PC-3 (cell line): ENCODE data around the gene PTEN.

ENCODE experiments used
- EZH2 ChIP-seq: fragments of 300-600 bp; sonication (generic); IDR thresholded peaks from one replicate; pipeline ENCODE4 v1.6.1; 2017; ENCODE audit warnings: antibody characterized with exemption, mild to moderate bottlenecking, low read length; ENCODE audit not compliant: unreplicated experiment
- EZH2phosphoT487 ChIP-seq: fragments of 300-600 bp; sonication (generic); IDR thresholded peaks from 2 replicates; pipeline ENCODE4 v1.6.1; 2018; ENCODE audit warnings: mild to moderate bottlenecking, antibody characterized with exemption, low read length, borderline replicate concordance
- TF ChIP-seq, protein P1 (sequence below): fragments of 300-600 bp; sonication (generic); conservative IDR thresholded peaks from 2 replicates; pipeline ENCODE4 v1.5.1; 2017; ENCODE audit warnings: antibody characterized with exemption, low read depth, mild to moderate bottlenecking, low read length

DNA sequence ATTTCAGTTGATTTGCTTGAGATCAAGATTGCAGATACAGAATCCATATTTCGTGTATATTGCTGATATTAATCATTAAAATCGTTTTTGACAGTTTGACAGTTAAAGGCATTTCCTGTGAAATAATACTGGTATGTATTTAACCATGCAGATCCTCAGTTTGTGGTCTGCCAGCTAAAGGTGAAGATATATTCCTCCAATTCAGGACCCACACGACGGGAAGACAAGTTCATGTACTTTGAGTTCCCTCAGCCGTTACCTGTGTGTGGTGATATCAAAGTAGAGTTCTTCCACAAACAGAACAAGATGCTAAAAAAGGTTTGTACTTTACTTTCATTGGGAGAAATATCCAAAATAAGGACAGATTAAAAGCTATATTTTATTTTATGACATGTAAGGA is 94.3 kb downstream of the PTEN start:
- TF ChIP-seq, protein P1, sequence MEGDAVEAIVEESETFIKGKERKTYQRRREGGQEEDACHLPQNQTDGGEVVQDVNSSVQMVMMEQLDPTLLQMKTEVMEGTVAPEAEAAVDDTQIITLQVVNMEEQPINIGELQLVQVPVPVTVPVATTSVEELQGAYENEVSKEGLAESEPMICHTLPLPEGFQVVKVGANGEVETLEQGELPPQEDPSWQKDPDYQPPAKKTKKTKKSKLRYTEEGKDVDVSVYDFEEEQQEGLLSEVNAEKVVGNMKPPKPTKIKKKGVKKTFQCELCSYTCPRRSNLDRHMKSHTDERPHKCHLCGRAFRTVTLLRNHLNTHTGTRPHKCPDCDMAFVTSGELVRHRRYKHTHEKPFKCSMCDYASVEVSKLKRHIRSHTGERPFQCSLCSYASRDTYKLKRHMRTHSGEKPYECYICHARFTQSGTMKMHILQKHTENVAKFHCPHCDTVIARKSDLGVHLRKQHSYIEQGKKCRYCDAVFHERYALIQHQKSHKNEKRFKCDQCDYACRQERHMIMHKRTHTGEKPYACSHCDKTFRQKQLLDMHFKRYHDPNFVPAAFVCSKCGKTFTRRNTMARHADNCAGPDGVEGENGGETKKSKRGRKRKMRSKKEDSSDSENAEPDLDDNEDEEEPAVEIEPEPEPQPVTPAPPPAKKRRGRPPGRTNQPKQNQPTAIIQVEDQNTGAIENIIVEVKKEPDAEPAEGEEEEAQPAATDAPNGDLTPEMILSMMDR, result no peak
- TF ChIP-seq EZH2phosphoT487, result no peak
- TF ChIP-seq EZH2, result no peak
